ENCODE measurements around the gene MBOAT1. TPM values are rescaled to one million over a fixed set of nuclear protein-coding genes. Genes with fewer than 3 reads are reported as not detected.
A peak's percentile ranks its signal among the peaks of the same experiment; 100 is the strongest.

The MBOAT1 gene
- total RNA-seq, 3 donors from 2014 or later (not counting 1 experiment from before 2014, with no cell fraction given) = 3.6 to 7.5 (median 5.2) TPM

- ATAC-seq (peak in 1 of 3 donors; percentile 53), DNase-seq (no peak)
- Histone ChIP-seq H3K4me1 (ENCODE audit: control insufficient read depth, insufficient read depth, low read length) (peaks cover 13% of the 10 kb centered on the region), H3K27ac (ENCODE audit: low read length) (no peak overlapping the region), H3K4me3 (ENCODE audit: low read length) (no peak overlapping the region), H3K27me3 (ENCODE audit: control insufficient read depth, insufficient read depth, low read length) (no peaks in the 10 kb centered on the region), H3K36me3 (ENCODE audit: control insufficient read depth, insufficient read depth, low read length) (no peaks in the 10 kb centered on the region), H3K9me3 (ENCODE audit: control insufficient read depth, insufficient read depth, low read length) (no peaks in the 10 kb centered on the region)
- H3K27me3 Mint-ChIP-seq (ENCODE audit: low read depth in 2 of 2) = peaks cover 3 to 6% of the 10 kb centered on the region in 2 donors
- intact Hi-C loops (cut with micrococcal nuclease) = no loop called here
- H3K9me3 Mint-ChIP-seq = no peaks in the 10 kb centered on the region
- H3K36me3 Mint-ChIP-seq = no peaks in the 10 kb centered on the region
- 33% methylated on average over 5 of the region's 5 CpGs for WGBS (ENCODE audit: insufficient coverage)
- no peak for TF ChIP-seq CTCF (IDR thresholded peaks at IDR 0.05)
- H3K27ac Mint-ChIP-seq = peak overlapping the region; percentile 13 to 63
- peaks cover 18 to 27% of the 10 kb centered on the region in 2 donors for H3K4me1 Mint-ChIP-seq
- peak overlapping the region; percentile 47 for H3K4me3 Mint-ChIP-seq
Measured at GRCh38 chr6:20061952-20062351, 150.3 kb downstream of the MBOAT1 start.

GRCh38 chr6:20060252-20060651 is 152.0 kb downstream of the MBOAT1 start:
- Mint-ChIP-seq H3K36me3 (no peaks in the 10 kb centered on the region), H3K4me3 (no peak overlapping the region), H3K9me3 (no peaks in the 10 kb centered on the region), H3K27ac (no peak overlapping the region), H3K4me1 (peaks cover 18 to 27% of the 10 kb centered on the region in 2 donors), H3K27me3 (ENCODE audit: low read depth in 2 of 2) (no peaks in the 10 kb centered on the region)
- Histone ChIP-seq H3K4me1 (ENCODE audit: control insufficient read depth, insufficient read depth, low read length) (peaks cover 13% of the 10 kb centered on the region), H3K27me3 (ENCODE audit: control insufficient read depth, insufficient read depth, low read length) (no peaks in the 10 kb centered on the region), H3K36me3 (ENCODE audit: control insufficient read depth, insufficient read depth, low read length) (no peaks in the 10 kb centered on the region), H3K4me3 (ENCODE audit: low read length) (no peak overlapping the region), H3K9me3 (ENCODE audit: control insufficient read depth, insufficient read depth, low read length) (no peaks in the 10 kb centered on the region), H3K27ac (ENCODE audit: low read length) (no peak overlapping the region)
- intact Hi-C loops (cut with micrococcal nuclease) = no loop called here
- TF ChIP-seq CTCF (IDR thresholded peaks at IDR 0.05) = no peak
- no peak for ATAC-seq
- DNase-seq = no peak
- WGBS (ENCODE audit: insufficient coverage) = 100% methylated on average over 1 of the region's 1 CpG

GRCh38 chr6:20058912-20059311 is 153.4 kb downstream of the MBOAT1 start:
- H3K36me3 Mint-ChIP-seq = no peaks in the 10 kb centered on the region
- DNase-seq (no peak), ATAC-seq (no peak)
- Histone ChIP-seq H3K27ac (ENCODE audit: low read length) (no peak overlapping the region), H3K4me3 (ENCODE audit: low read length) (no peak overlapping the region), H3K9me3 (ENCODE audit: control insufficient read depth, insufficient read depth, low read length) (no peaks in the 10 kb centered on the region), H3K4me1 (ENCODE audit: control insufficient read depth, insufficient read depth, low read length) (peaks cover 13% of the 10 kb centered on the region), H3K27me3 (ENCODE audit: control insufficient read depth, insufficient read depth, low read length) (no peaks in the 10 kb centered on the region), H3K36me3 (ENCODE audit: control insufficient read depth, insufficient read depth, low read length) (no peaks in the 10 kb centered on the region)
- WGBS (ENCODE audit: insufficient coverage) = 65% methylated on average over 3 of the region's 3 CpGs
- H3K9me3 Mint-ChIP-seq = no peaks in the 10 kb centered on the region
- peaks cover 0 to 2% of the 10 kb centered on the region in 2 donors for H3K27me3 Mint-ChIP-seq (ENCODE audit: low read depth in 2 of 2)
- H3K4me1 Mint-ChIP-seq = peaks cover 18 to 27% of the 10 kb centered on the region in 2 donors
- TF ChIP-seq CTCF (IDR thresholded peaks at IDR 0.05) = no peak
- intact Hi-C loops (cut with micrococcal nuclease) = loop anchor here (10.0 kb wide), 1 partner anchor 1734 kb away; no protein-coding TSS in a partner anchor
- no peak overlapping the region for H3K4me3 Mint-ChIP-seq
- no peak overlapping the region for H3K27ac Mint-ChIP-seq

All from natural killer cell (primary cell).